ENCODE results near the gene RFTN1. TPM values are rescaled to one million over a fixed set of nuclear protein-coding genes. Genes with fewer than 3 reads are reported as not detected.

The RFTN1 gene
- total and polyA plus RNA-seq, 2 of the 8 experiments (the other 6 are each of a cell fraction or from before 2014, with no cell fraction given) = 4.6 to 6.7 TPM

DNA sequence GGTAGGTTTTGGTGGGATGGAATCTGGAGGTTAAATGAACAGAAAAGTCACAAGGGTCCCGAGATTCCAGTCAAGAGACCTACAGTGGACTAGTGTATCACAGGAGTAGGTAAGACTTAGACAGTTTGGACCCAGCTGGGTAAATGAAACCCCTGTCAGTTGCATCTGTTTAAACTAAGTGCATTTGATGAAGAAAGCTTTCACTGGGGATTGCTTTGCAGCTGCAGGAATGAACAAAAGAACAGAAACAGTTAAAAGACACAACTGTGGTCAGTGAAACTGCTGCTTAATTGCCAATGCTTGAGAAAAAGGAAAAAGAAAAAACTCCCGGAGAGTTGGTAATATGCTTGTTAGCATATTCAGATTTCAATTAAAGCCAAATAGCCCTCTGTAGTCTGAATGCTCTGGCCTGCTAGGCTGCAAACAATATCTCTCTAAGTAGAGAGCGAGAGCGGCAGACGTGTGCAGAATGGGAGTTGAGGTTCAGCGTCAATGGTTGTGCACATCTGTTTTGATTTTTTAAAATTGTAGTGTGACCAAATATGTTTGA is 211.3 kb downstream of the RFTN1 start (continued):
- TF ChIP-seq EP300 (IDR thresholded peaks at IDR 0.05; ENCODE audit: borderline replicate concordance in 1 of 2, low read depth in 2 of 2, low read length in 2 of 2) (peak in 1 of 2 experiments; percentile 65; a peak in 1 of 3 replicates), BRCA1 (IDR thresholded peaks at IDR 0.05; ENCODE audit: low read depth, low read length) (no peak)
- TF ChIP-seq, protein P1, sequence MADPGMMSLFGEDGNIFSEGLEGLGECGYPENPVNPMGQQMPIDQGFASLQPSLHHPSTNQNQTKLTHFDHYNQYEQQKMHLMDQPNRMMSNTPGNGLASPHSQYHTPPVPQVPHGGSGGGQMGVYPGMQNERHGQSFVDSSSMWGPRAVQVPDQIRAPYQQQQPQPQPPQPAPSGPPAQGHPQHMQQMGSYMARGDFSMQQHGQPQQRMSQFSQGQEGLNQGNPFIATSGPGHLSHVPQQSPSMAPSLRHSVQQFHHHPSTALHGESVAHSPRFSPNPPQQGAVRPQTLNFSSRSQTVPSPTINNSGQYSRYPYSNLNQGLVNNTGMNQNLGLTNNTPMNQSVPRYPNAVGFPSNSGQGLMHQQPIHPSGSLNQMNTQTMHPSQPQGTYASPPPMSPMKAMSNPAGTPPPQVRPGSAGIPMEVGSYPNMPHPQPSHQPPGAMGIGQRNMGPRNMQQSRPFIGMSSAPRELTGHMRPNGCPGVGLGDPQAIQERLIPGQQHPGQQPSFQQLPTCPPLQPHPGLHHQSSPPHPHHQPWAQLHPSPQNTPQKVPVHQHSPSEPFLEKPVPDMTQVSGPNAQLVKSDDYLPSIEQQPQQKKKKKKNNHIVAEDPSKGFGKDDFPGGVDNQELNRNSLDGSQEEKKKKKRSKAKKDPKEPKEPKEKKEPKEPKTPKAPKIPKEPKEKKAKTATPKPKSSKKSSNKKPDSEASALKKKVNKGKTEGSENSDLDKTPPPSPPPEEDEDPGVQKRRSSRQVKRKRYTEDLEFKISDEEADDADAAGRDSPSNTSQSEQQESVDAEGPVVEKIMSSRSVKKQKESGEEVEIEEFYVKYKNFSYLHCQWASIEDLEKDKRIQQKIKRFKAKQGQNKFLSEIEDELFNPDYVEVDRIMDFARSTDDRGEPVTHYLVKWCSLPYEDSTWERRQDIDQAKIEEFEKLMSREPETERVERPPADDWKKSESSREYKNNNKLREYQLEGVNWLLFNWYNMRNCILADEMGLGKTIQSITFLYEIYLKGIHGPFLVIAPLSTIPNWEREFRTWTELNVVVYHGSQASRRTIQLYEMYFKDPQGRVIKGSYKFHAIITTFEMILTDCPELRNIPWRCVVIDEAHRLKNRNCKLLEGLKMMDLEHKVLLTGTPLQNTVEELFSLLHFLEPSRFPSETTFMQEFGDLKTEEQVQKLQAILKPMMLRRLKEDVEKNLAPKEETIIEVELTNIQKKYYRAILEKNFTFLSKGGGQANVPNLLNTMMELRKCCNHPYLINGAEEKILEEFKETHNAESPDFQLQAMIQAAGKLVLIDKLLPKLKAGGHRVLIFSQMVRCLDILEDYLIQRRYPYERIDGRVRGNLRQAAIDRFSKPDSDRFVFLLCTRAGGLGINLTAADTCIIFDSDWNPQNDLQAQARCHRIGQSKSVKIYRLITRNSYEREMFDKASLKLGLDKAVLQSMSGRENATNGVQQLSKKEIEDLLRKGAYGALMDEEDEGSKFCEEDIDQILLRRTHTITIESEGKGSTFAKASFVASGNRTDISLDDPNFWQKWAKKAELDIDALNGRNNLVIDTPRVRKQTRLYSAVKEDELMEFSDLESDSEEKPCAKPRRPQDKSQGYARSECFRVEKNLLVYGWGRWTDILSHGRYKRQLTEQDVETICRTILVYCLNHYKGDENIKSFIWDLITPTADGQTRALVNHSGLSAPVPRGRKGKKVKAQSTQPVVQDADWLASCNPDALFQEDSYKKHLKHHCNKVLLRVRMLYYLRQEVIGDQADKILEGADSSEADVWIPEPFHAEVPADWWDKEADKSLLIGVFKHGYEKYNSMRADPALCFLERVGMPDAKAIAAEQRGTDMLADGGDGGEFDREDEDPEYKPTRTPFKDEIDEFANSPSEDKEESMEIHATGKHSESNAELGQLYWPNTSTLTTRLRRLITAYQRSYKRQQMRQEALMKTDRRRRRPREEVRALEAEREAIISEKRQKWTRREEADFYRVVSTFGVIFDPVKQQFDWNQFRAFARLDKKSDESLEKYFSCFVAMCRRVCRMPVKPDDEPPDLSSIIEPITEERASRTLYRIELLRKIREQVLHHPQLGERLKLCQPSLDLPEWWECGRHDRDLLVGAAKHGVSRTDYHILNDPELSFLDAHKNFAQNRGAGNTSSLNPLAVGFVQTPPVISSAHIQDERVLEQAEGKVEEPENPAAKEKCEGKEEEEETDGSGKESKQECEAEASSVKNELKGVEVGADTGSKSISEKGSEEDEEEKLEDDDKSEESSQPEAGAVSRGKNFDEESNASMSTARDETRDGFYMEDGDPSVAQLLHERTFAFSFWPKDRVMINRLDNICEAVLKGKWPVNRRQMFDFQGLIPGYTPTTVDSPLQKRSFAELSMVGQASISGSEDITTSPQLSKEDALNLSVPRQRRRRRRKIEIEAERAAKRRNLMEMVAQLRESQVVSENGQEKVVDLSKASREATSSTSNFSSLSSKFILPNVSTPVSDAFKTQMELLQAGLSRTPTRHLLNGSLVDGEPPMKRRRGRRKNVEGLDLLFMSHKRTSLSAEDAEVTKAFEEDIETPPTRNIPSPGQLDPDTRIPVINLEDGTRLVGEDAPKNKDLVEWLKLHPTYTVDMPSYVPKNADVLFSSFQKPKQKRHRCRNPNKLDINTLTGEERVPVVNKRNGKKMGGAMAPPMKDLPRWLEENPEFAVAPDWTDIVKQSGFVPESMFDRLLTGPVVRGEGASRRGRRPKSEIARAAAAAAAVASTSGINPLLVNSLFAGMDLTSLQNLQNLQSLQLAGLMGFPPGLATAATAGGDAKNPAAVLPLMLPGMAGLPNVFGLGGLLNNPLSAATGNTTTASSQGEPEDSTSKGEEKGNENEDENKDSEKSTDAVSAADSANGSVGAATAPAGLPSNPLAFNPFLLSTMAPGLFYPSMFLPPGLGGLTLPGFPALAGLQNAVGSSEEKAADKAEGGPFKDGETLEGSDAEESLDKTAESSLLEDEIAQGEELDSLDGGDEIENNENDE (IDR thresholded peaks at IDR 0.05; ENCODE audit: insufficient replicate concordance, low read length) = no peak

All from H1 (cell line).